H9 (cell line): Measurements from ENCODE around the gene SIPA1. TPM values are rescaled to one million over a fixed set of nuclear protein-coding genes. Genes with fewer than 3 reads are reported as not detected.

Experiments
- DNase-seq: peaks from one replicate; pipeline ENCODE4 v3.0.0-alpha.2; 2017
- H2AFZ ChIP-seq: one replicate; pipeline ENCODE4 v1.6.1; 2013; ENCODE audit warnings: mild to moderate bottlenecking, low read length, control low read depth, moderate library complexity
- H2AK5ac ChIP-seq: 2 replicates; pipeline ENCODE4 v1.6.1; 2013; ENCODE audit warnings: low read length, control low read depth, mixed read lengths; ENCODE audit not compliant: insufficient read length
- H2BK120ac ChIP-seq: one replicate; pipeline ENCODE4 v1.6.1; 2013; ENCODE audit warnings: low read depth, mild to moderate bottlenecking, low read length, control low read depth, inconsistent platforms; ENCODE audit not compliant: poor library complexity, severe bottlenecking
- H2BK12ac ChIP-seq: 2 replicates; pipeline ENCODE4 v1.6.1; 2013; ENCODE audit warnings: low read length, control low read depth, mixed read lengths, low read depth; ENCODE audit not compliant: insufficient read length
- H2BK15ac ChIP-seq: 2 replicates; pipeline ENCODE4 v1.6.1; 2013; ENCODE audit warnings: low read depth, low read length, control low read depth
- H2BK20ac ChIP-seq: one replicate; pipeline ENCODE4 v1.6.1; 2013; ENCODE audit warnings: low read depth, mild to moderate bottlenecking, low read length, control low read depth, inconsistent platforms; ENCODE audit not compliant: poor library complexity, severe bottlenecking
- H2BK5ac ChIP-seq: 2 replicates; pipeline ENCODE4 v1.6.1; 2013; ENCODE audit warnings: low read length, control low read depth, mixed read lengths; ENCODE audit not compliant: insufficient read length
- H3K14ac ChIP-seq: 2 replicates; pipeline ENCODE4 v1.6.1; 2013; ENCODE audit warnings: low read length, control low read depth; ENCODE audit not compliant: insufficient read depth
- H3K18ac ChIP-seq: 2 replicates; pipeline ENCODE4 v1.6.1; 2013; ENCODE audit warnings: low read depth, mild to moderate bottlenecking, mixed read lengths, low read length, control low read depth; ENCODE audit not compliant: insufficient read length
- H3K23ac ChIP-seq: 2 replicates; pipeline ENCODE4 v1.6.1; 2013; ENCODE audit warnings: low read length, control low read depth, mixed read lengths, low read depth; ENCODE audit not compliant: insufficient read length
- H3K23me2 ChIP-seq: 2 replicates; pipeline ENCODE4 v1.6.1; 2013; ENCODE audit warnings: low read depth, mild to moderate bottlenecking, mixed read lengths, low read length, control low read depth; ENCODE audit not compliant: insufficient read length, poor library complexity, severe bottlenecking
- H3K27ac ChIP-seq: 2 replicates; pipeline ENCODE4 v1.5.1; 2013; ENCODE audit warnings: low read length, control low read depth, mixed read lengths, low read depth; ENCODE audit not compliant: insufficient read length
- H3K27me3 ChIP-seq: 2 replicates; pipeline ENCODE4 v1.6.1; 2013; ENCODE audit warnings: low read length, control low read depth, inconsistent platforms; ENCODE audit not compliant: insufficient read depth
- H3K4ac ChIP-seq: 2 replicates; pipeline ENCODE4 v1.6.1; 2013; ENCODE audit warnings: low read depth, mild to moderate bottlenecking, control low read depth, inconsistent platforms, low read length, moderate library complexity
- H3K4me1 ChIP-seq: 2 replicates; pipeline ENCODE4 v1.6.1; 2013; ENCODE audit warnings: low read length, control low read depth, inconsistent platforms; ENCODE audit not compliant: insufficient read depth
- H3K4me2 ChIP-seq: 2 replicates; pipeline ENCODE4 v1.6.1; 2013; ENCODE audit warnings: low read length, control low read depth, mixed read lengths; ENCODE audit not compliant: insufficient read length, insufficient read depth
- H3K56ac ChIP-seq: 2 replicates; pipeline ENCODE4 v1.6.1; 2013; ENCODE audit warnings: low read depth, mild to moderate bottlenecking, mixed read lengths, low read length, control low read depth; ENCODE audit not compliant: insufficient read length
- H3K79me1 ChIP-seq: 2 replicates; pipeline ENCODE4 v1.6.1; 2013; ENCODE audit warnings: low read depth, mild to moderate bottlenecking, moderate library complexity, low read length, control low read depth, inconsistent platforms; ENCODE audit not compliant: insufficient read depth, poor library complexity, severe bottlenecking
- H3K79me2 ChIP-seq: 2 replicates; pipeline ENCODE4 v1.6.1; 2013; ENCODE audit warnings: low read length, control low read depth, inconsistent platforms; ENCODE audit not compliant: insufficient read depth
- H3K9ac ChIP-seq: 2 replicates; pipeline ENCODE4 v1.6.1; 2013; ENCODE audit warnings: low read length, control low read depth, mixed read lengths; ENCODE audit not compliant: insufficient read length; ENCODE audit errors: extremely low read depth
- H3K9me3 ChIP-seq: one replicate; pipeline ENCODE4 v1.6.1; 2013; ENCODE audit warnings: low read depth, low read length, inconsistent platforms; ENCODE audit not compliant: control insufficient read depth
- H3T11ph ChIP-seq: one replicate; pipeline ENCODE4 v1.6.1; 2013; ENCODE audit warnings: mild to moderate bottlenecking, low read length, control low read depth, inconsistent platforms
- H4K20me1 ChIP-seq: one replicate; pipeline ENCODE4 v1.6.1; 2013; ENCODE audit not compliant: control insufficient read depth, insufficient read length, insufficient read depth
- H4K5ac ChIP-seq: 2 replicates; pipeline ENCODE4 v1.6.1; 2013; ENCODE audit warnings: low read depth, mild to moderate bottlenecking, mixed read lengths, low read length, control low read depth; ENCODE audit not compliant: insufficient read length
- H4K8ac ChIP-seq: replicated peaks from 2 replicates; pipeline ENCODE4 v1.6.1; 2013; ENCODE audit warnings: low read length, control low read depth, mixed read lengths, low read depth; ENCODE audit not compliant: insufficient read length
- H4K91ac ChIP-seq: 2 replicates; pipeline ENCODE4 v1.6.1; 2013; ENCODE audit warnings: low read depth, mild to moderate bottlenecking, moderate library complexity, mixed read lengths, low read length, control low read depth; ENCODE audit not compliant: insufficient read length
- H3K27ac Mint-ChIP-seq, 3 experiments: 2 replicates in 2 of 3; 3 replicates in 1 of 3; pipeline ENCODE4 v1.8.0; 2020 to 2021; ENCODE audit warnings: mixed read lengths in 3 of 3, mild to moderate bottlenecking in 1 of 3, moderate library complexity in 1 of 3
- H3K27me3 Mint-ChIP-seq: 2 replicates; pipeline ENCODE4 v1.8.0; 2021; ENCODE audit warnings: low read depth, mild to moderate bottlenecking, moderate library complexity, mixed read lengths
- H3K36me3 Mint-ChIP-seq, 3 experiments: 2 replicates in 2 of 3; 3 replicates in 1 of 3; pipeline ENCODE4 v1.8.0; 2020 to 2021; ENCODE audit warnings: low read depth in 3 of 3, mixed read lengths in 3 of 3; ENCODE audit not compliant: insufficient read depth in 1 of 3
- H3K4me1 Mint-ChIP-seq, 2 experiments: 2 replicates each; pipeline ENCODE4 v1.8.0; 2020; ENCODE audit warnings: mixed read lengths in 2 of 2
- H3K4me3 Mint-ChIP-seq, 2 experiments: 2 replicates in 1 of 2; 3 replicates in 1 of 2; pipeline ENCODE4 v1.8.0; 2020 to 2021; ENCODE audit warnings: mild to moderate bottlenecking in 2 of 2, mixed read lengths in 2 of 2, moderate library complexity in 1 of 2
- H3K9me3 Mint-ChIP-seq, 2 experiments: 2 replicates in 1 of 2; 3 replicates in 1 of 2; pipeline ENCODE4 v1.8.0; 2020; ENCODE audit warnings: mild to moderate bottlenecking in 2 of 2, mixed read lengths in 2 of 2, moderate library complexity in 1 of 2
- CTCF ChIP-seq: fragments of 200-600 bp; sonication (generic); conservative IDR thresholded peaks from 3 replicates; pipeline ENCODE4 v1.8.0; 2021; ENCODE audit warnings: antibody characterized with exemption, mild to moderate bottlenecking
- WGBS: extraction: QIAGEN DNeasy Blood & Tissue Kit; methylation state at CpG from one replicate; pipeline ENCODE4 v1.1.7; 2013; ENCODE audit warnings: missing lambda C conversion rate, low lambda C conversion rate, mixed read lengths; ENCODE audit not compliant: insufficient read length; ENCODE audit errors: extremely low coverage; 5-methylcytosine and 5-hydroxymethylcytosine counted together
- total RNA-seq: library from RNA; stranded (reverse); gene quantifications from 2 replicates; pipeline ENCODE4 v1.2.1, GENCODE V29; 2021

The SIPA1 gene
- total RNA-seq, 1 experiment from 2014 or later: 32.0 TPM

GRCh38 chr11:65672982-65673381 lies 35.1 kb downstream of the SIPA1 start:
- H3K4me1 ChIP-seq: no peaks in the 10 kb centered on the region
- no peaks in the 10 kb centered on the region for H3K79me2 ChIP-seq
- Mint-ChIP-seq H3K36me3 (no peaks in the 10 kb centered on the region), H3K27me3 (peaks cover 7% of the 10 kb centered on the region), H3K4me1 (no peaks in the 10 kb centered on the region), H3K27ac (no peak overlapping the region), H3K4me3 (no peak overlapping the region), H3K9me3 (no peaks in the 10 kb centered on the region)
- TF ChIP-seq CTCF: no peak
- no peak overlapping the region for H3K23ac ChIP-seq
- no peak overlapping the region for H4K5ac ChIP-seq
- no peak overlapping the region for H3K4ac ChIP-seq
- H3K56ac ChIP-seq: no peak overlapping the region
- no peak overlapping the region for H2AFZ ChIP-seq
- H3K14ac ChIP-seq: no peak overlapping the region
- H4K91ac ChIP-seq: no peak overlapping the region
- H2AK5ac ChIP-seq: no peak overlapping the region
- H2BK20ac ChIP-seq: no peak overlapping the region
- H4K20me1 ChIP-seq: no peaks in the 10 kb centered on the region
- no peaks in the 10 kb centered on the region for H3K79me1 ChIP-seq
- WGBS: no CpG with 5 or more reads among the region's 2 CpGs
- H3K9me3 ChIP-seq: no peaks in the 10 kb centered on the region
- no peak overlapping the region for H3K4me2 ChIP-seq
- H3K27me3 ChIP-seq: no peaks in the 10 kb centered on the region
- H3T11ph ChIP-seq: no peak overlapping the region
- no peak overlapping the region for H2BK120ac ChIP-seq
- no peak overlapping the region for H2BK5ac ChIP-seq
- H3K18ac ChIP-seq: no peak overlapping the region
- no peak overlapping the region for H2BK12ac ChIP-seq
- no peak overlapping the region for H3K27ac ChIP-seq
- no peak overlapping the region for H3K9ac ChIP-seq
- DNase-seq: no peak
- no peaks in the 10 kb centered on the region for H3K23me2 ChIP-seq
- no peak overlapping the region for H4K8ac ChIP-seq
- H2BK15ac ChIP-seq: no peak overlapping the region
